GM12872 (cell line): Measurements from ENCODE around the gene UBE2D4.

Experiments used
- TF ChIP-seq, protein P1 (sequence below): IDR thresholded peaks from 3 replicates; pipeline ENCODE4 v1.5.1; 2011; ENCODE audit warnings: low read depth, mild to moderate bottlenecking, low read length, moderate library complexity; ENCODE audit not compliant: insufficient read depth

UBE2D4 gene

DNA sequence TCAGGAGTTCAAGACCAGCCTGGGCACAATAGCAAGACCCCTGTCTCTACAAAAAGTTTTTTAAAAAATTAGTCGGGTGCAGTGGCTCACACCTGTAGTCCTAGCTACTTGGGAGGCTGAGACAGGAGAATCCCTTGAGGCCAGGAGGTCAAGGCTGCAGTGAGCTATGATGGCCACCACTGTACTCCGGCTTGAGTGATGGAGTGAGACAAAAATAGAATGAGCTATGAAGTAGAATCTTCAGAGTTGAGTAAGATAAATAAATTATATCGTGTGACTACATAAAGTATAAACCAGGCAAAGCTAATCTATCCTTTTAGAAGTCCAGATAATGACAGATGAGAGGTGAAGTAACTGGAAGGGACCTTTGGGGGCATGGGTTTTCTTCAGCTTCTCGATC lies 41.6 kb upstream of the UBE2D4 start:
- TF ChIP-seq, protein P1, sequence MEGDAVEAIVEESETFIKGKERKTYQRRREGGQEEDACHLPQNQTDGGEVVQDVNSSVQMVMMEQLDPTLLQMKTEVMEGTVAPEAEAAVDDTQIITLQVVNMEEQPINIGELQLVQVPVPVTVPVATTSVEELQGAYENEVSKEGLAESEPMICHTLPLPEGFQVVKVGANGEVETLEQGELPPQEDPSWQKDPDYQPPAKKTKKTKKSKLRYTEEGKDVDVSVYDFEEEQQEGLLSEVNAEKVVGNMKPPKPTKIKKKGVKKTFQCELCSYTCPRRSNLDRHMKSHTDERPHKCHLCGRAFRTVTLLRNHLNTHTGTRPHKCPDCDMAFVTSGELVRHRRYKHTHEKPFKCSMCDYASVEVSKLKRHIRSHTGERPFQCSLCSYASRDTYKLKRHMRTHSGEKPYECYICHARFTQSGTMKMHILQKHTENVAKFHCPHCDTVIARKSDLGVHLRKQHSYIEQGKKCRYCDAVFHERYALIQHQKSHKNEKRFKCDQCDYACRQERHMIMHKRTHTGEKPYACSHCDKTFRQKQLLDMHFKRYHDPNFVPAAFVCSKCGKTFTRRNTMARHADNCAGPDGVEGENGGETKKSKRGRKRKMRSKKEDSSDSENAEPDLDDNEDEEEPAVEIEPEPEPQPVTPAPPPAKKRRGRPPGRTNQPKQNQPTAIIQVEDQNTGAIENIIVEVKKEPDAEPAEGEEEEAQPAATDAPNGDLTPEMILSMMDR, result no peak

- TF ChIP-seq, protein P1, result no peak
Observed at GRCh38 chr7:43888993-43889945, 37.0 kb upstream of the UBE2D4 start.

DNA sequence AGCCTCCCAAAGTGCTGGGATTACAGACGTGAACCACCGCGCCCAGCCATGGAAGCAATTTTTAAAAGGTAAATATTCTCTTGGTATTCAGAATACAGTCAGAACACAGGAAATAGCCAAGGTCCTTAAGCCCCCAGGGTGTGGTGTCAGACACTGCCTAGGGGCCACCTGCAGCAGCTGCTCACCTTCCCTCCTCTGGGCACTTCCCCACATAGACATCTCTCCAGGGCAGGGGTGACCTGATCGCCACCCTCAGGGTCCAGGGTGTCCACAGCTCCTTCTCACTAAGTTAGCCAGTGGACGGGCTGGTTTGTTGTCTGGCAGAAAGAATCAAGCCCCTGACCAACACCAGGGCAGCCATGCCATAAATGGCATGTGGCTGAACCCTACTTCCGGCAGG lies 35.8 kb upstream of the UBE2D4 start:
- TF ChIP-seq, protein P1, result no peak

GRCh38 chr7:43891069-43891955 lies 34.9 kb upstream of the UBE2D4 start:
- TF ChIP-seq, protein P1, result no peak

DNA sequence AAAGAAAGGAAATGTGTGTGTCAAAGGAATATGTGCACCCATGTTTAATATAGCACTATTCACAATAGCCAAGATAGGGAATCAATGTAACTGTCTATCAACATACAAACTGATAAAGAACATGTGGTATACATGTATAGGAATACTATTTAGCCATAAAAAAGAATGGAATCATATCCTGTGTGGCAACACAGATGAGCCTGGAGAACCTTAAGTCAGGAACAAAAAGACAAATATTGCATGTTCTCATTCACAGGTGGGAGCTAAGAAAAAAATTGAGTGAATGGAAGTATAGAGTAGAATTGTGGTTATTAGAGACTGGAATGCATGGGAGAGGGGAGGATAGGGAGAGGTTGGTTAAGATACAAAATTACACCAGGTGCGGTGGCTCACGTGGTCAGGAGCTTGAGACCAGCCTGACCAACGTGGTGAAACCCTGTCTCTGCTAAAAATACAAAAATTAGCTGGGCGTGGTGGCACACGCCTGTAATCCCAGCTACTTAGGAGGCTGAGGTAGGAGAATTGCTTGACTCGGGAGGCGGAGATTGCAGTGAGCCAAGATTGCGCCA lies 30.3 kb upstream of the UBE2D4 start:
- TF ChIP-seq, protein P1, result no peak

DNA sequence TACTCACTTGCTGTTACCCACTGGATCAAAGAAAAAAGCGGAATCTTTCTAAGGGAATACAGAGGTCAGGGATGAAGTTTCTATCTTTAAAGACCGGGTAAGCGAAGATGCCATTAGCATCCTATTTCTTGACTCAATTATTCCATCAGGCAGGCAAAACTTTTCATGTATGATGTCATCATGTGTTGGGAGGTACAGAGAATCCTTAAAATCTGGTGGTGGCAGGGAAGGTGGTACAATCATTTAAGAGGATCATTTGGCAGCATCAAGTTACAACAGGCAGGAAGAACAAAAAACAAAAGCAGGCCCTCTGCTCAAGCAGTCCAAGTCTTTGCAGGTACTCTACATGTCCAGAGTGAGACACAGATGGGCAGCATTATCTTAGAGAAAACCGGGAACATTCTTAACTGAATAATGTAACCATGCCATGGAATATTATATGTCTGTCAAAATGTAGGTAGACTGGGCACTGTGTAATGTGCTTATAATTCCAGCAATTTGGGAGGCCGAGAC lies 23.6 kb upstream of the UBE2D4 start:
- TF ChIP-seq, protein P1, result no peak

- TF ChIP-seq, protein P1, result no peak
Observed at GRCh38 chr7:43904533-43905208, 21.6 kb upstream of the UBE2D4 start.
